ENCODE results near the gene ARL13B. TPM values are rescaled to one million over a fixed set of nuclear protein-coding genes. Genes with fewer than 3 reads are reported as not detected.

ARL13B gene
- total RNA-seq, 1 donor from 2014 or later: 29.7 TPM

- intact Hi-C loops (cut with DNase I): no loop called here
- ATAC-seq (no peak), DNase-seq (ENCODE audit: low spot score) (no peak)
Observed at GRCh38 chr3:94083261-94083660, 103.3 kb downstream of the ARL13B start.

- no peak for ATAC-seq
- intact Hi-C loops (cut with DNase I): no loop called here
- no peak for DNase-seq (ENCODE audit: low spot score)
Observed at GRCh38 chr3:94089126-94089525, 109.2 kb downstream of the ARL13B start.

DNA sequence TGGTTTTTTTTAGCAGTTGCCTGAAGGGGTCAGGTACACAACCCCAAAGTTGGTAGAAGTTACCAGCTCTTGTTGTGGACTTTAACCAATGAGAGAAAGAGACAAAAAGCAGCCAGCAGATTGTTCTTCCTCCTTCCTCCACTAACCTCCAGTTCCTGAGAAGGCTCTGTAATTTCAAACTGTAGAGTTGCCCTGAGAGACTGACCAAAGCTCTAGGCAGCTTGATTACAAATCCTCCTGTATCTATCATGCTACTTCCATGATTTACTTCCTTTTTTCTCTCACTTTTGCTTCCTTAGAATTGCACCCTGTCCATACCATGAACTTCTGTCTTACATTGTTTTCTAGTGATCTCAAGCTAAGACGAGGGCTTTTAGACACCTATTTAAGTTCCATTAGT, 112.1 kb downstream of the ARL13B start:
- DNase-seq (ENCODE audit: low spot score): no peak
- no peak for ATAC-seq
- intact Hi-C loops (cut with DNase I): no loop called here

DNA sequence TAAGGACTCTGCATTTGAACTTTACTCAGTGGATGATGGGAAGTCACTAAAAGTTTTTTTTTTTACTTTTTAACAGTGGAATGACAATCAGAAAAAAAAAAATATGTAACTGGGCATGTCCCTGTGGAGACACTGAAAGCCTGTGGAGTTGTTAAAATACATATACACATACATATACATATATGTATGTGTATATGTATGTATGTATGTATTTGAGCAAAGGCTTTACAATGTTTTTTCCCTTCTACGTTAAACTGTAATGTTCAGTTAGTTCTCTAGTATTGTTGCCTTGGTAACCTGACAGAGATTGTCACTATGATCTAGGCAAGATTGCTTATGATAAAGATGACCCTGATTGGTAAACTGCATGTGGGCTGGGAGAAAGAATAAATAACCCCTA, 113.2 kb downstream of the ARL13B start:
- intact Hi-C loops (cut with DNase I): no loop called here
- DNase-seq (ENCODE audit: low spot score): no peak

GRCh38 chr3:94095111-94095510, 115.2 kb downstream of the ARL13B start:
- intact Hi-C loops (cut with DNase I): no loop called here
- no peak for ATAC-seq
- DNase-seq (ENCODE audit: low spot score): no peak

More for the DNA sequence above, 113.2 kb downstream of the ARL13B start:
- ATAC-seq: no peak

- DNase-seq (ENCODE audit: low spot score) (no peak), ATAC-seq (peak; percentile 28)
- intact Hi-C loops (cut with DNase I): no loop called here
Observed at GRCh38 chr3:94098452-94098851, 118.5 kb downstream of the ARL13B start.

DNA sequence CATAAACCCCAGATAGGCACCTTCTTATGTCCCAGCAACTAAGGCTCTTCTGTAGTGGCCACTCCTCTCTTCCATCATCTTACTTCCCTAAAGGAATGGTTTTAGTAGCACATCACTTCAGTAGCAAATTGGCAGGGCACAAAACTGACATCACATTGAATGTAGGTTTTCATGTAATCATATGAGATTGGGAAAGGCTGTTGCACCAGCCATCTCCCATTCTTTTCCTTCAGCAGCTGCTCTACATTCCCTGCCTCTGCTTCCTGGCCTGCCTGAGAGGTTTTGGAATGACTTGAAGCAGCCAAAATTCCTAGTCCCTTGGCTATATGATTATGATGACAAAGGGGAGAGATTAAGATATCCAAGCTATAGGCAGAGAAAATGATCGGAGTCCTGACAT, 119.4 kb downstream of the ARL13B start:
- DNase-seq (ENCODE audit: low spot score) (no peak), ATAC-seq (no peak)
- intact Hi-C loops (cut with DNase I): no loop called here

GRCh38 chr3:94101860-94102259, 121.9 kb downstream of the ARL13B start:
- intact Hi-C loops (cut with DNase I): no loop called here
- ATAC-seq (no peak), DNase-seq (ENCODE audit: low spot score) (no peak)

Other genes with a start within 250 kb of the ARL13B start
- gene PROS1, start 6.3 kb upstream of the ARL13B start, total RNA-seq: 261 TPM
- 0.31 TPM for gene STX19, start 48.4 kb downstream of the ARL13B start, total RNA-seq
- gene DHFR2, start 82.8 kb downstream of the ARL13B start, total RNA-seq: 11.5 TPM
- 14.0 TPM for gene NSUN3, start 82.9 kb downstream of the ARL13B start, total RNA-seq

Measured in sciatic nerve (tissue), 2 donors.